ENCODE results near the gene POLR2C.

POLR2C gene

DNA sequence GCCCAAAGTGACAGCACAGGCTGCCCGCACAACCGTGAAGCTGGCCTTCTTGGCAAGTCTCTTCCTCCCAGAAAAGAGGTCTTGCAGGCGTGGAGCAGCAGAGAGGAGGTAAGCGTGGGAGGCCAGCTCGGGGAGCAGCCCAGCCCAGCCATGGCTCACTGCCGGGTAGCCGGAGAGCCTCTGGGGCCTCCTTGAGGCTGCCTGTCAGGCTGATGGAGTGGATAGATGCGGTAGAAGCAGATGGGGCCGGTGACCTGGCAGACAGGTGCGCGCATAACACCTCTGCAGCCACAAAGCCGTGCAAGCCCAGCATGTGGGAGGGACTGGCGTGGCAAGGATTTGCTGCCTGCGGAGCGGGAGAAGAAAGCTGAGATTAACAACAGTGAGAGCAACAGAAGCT is 40.9 kb downstream of the POLR2C start:
- TF ChIP-seq, protein P1, sequence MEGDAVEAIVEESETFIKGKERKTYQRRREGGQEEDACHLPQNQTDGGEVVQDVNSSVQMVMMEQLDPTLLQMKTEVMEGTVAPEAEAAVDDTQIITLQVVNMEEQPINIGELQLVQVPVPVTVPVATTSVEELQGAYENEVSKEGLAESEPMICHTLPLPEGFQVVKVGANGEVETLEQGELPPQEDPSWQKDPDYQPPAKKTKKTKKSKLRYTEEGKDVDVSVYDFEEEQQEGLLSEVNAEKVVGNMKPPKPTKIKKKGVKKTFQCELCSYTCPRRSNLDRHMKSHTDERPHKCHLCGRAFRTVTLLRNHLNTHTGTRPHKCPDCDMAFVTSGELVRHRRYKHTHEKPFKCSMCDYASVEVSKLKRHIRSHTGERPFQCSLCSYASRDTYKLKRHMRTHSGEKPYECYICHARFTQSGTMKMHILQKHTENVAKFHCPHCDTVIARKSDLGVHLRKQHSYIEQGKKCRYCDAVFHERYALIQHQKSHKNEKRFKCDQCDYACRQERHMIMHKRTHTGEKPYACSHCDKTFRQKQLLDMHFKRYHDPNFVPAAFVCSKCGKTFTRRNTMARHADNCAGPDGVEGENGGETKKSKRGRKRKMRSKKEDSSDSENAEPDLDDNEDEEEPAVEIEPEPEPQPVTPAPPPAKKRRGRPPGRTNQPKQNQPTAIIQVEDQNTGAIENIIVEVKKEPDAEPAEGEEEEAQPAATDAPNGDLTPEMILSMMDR (IDR thresholded peaks at IDR 0.05) = no peak

DNA sequence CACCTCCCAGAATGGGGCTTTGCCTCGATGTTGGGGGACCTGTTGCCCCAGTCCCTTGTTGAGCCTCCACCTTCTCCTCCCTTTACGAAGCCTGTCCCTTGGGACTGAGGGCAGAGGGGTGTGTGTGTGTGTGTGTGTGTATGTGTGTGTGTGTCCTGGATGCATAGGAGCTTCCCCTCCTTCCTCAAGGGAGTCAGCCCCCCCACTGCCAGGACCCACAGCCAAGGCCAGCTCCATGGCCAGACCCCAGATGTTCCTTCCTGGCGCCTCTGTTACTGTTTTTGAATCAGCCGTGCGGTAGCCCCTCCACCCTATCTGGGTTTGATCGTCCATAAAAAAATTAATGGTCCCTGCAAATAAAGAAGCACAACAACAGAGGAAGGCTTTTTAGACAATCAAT is 41.5 kb downstream of the POLR2C start:
- TF ChIP-seq, protein P1 (IDR thresholded peaks at IDR 0.05) = no peak

DNA sequence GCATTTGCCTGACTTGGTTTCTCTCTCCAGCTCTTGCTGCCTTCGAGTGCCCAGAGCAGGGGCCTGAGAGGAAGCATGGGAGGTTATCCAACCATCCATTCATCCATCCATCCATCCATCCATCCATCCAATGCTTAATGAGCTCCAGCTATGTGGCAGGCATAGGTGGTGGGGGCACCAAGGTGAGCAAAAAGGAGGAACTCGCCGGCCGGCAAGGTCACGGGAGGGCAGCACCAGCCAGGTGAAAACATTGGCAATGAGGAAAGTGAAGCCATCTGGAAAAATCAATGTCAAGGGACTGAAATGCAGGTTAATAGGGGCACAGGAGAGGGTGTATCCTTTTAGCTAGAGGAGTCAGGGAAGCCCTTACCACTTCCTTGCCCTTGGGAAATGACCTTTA is 42.0 kb downstream of the POLR2C start:
- TF ChIP-seq, protein P1 (IDR thresholded peaks at IDR 0.05) = no peak

DNA sequence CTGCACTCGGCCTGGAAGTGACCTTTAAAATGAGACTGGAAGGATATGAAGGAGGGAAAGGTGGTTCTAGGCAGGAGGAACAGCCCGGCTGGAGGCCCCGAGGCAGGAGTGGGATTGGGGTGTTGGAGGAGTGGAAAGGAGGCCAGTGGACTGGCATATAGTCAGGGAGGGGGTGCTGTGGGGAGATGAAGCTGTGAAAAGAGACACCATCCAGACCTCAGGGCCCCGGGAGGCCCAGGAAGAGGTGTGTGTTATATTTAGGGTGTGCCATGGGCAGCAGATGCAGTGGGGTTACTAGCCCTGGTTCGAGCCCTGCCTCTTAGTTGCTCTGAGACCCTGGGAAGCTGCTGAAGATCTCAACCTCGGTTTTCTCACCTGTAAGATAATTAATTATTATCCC is 42.7 kb downstream of the POLR2C start:
- TF ChIP-seq, protein P1 (IDR thresholded peaks at IDR 0.05) = no peak

DNA sequence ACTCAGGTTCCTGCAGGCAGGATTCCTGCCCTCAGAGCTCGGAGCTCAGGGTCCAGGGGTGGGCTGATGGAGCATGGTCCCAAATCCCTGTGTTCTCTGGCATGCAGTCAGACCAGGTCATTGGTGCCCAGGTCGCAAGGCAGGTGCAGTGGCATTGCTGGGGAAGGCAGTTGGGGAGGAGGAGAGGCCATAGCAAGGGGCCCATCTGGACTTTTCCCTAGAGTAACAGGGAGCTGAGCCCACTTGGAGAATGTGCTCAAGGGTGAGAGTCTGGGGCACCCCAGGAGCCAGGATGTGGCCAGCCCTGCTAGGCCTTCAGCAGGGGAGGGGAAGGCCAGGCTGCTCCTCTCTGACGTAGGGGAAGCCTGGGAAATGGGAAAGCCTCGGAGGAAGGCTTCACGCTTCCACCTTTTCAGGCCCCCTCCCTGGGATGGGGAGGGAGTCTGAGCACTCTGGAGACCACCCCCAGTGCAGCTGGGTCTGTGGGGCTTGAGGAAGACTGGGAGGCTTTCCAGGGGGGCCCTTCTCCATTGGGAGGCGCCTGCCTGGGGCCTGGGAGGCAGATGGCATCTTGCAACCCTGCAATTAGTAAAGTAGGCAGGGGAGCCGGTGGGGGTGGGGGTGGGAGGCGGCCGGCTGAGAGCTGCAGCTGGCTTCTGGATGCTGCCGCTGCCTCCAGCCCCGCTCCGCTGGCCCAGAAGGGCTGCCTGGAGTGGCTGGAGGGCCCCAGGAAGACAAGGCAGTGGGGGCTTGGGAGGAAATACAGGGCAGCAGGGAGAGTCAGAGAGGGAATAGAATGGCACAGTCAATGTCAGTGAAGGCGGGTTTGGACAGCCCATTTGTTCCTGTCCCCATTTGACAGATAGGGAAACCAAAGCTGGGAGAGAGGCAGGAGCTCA is 44.9 kb downstream of the POLR2C start:
- TF ChIP-seq, protein P1 (IDR thresholded peaks at IDR 0.05) = no peak

DNA sequence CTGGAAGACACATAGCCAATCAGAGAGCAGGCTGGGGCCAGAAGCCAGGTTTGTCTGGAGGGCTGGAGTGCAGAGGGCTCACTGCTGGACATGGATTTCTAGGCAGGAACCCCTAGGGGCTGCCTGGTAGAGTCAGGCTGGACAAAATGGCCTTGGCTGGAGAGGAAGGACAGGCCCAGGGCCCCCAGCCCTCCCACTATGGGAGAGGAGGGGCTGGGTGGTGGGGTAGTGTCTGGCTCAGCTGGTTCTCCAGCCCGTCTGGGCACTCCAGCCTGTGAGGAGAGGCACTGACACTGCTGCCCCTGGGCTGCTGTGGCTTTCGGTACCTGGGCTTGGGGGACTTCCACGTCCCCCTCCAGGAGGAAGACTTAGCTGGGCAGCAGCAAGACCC is 45.6 kb downstream of the POLR2C start:
- TF ChIP-seq, protein P1 (IDR thresholded peaks at IDR 0.05) = no peak

DNA sequence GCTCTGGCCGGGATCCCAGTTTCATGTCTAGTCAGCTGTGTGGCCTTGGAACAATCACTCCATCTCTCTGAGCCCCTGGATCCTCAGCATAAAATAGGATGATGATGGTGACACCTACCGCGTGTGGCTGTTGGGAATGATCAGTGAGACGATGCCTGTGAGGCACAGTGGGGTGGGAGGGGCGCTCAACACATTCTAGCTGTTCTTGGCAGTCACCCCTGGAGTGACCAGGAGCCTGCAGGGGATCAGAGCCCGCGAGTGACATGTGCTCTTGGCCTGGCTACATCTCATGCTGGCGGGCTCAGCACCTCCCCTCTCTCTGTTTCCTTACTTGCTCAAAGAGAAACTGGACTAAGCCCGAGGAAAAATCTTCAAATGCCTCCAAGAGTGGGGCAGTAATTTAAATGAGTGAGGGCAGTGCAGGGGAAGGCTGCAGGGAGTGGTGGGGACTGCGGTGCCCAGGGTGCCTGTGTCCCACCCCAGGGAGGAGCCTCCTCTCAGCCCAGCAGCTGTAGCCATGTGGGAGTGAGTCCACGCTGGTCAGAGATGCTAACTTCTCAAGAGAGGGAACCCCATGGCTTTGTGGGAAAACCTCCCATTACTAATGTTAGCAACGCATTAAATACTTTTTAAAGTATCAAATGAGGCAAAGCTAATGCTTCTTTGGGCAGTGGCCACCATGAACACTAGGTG is 46.9 kb downstream of the POLR2C start:
- TF ChIP-seq, protein P1 (IDR thresholded peaks at IDR 0.05) = no peak

Measured in LNCAP (cell line).